Activated naive CD8-positive, alpha-beta T cell treated with anti-CD3 and anti-CD28 coated beads, Interleukin-2, amount 10 ng/mL, durations not matched to agents 7 days and 5 days (primary cell): ENCODE measurements around the gene DEFB113. TPM values are rescaled to one million over a fixed set of nuclear protein-coding genes. Genes with fewer than 3 reads are reported as not detected.
A peak's percentile ranks its signal among the peaks of the same experiment; 100 is the strongest.

Source experiments
- ATAC-seq: fragments of 150-1000 bp; cut with Tn5 transposase; one replicate; pipeline ENCODE4 v1.10.0; 2021; ENCODE audit warnings: low read depth, moderate library complexity
- POLR2A ChIA-PET: fragments of 350-600 bp; sonication (Branson Sonifier 250); formaldehyde crosslinking; loops from one replicate; lab custom pipeline; 2021; ENCODE audit warnings: antibody characterized with exemption; lab: Charles Lee
- DNase-seq: peaks from one replicate; pipeline ENCODE4 v3.0.0; 2021
- H3K27ac Mint-ChIP-seq: one replicate; pipeline ENCODE4 v1.8.0; 2022; ENCODE audit warnings: mild to moderate bottlenecking, mixed read lengths
- H3K27me3 Mint-ChIP-seq: one replicate; pipeline ENCODE4 v1.8.0; 2022; ENCODE audit warnings: mild to moderate bottlenecking, moderate library complexity, mixed read lengths
- H3K36me3 Mint-ChIP-seq: one replicate; pipeline ENCODE4 v1.8.0; 2021; ENCODE audit warnings: mild to moderate bottlenecking, mixed read lengths
- H3K4me1 Mint-ChIP-seq: one replicate; pipeline ENCODE4 v1.8.0; 2021; ENCODE audit warnings: mixed read lengths
- H3K4me3 Mint-ChIP-seq: one replicate; pipeline ENCODE4 v1.8.0; 2022; ENCODE audit warnings: mild to moderate bottlenecking, moderate library complexity, mixed read lengths
- H3K9me3 Mint-ChIP-seq: one replicate; pipeline ENCODE4 v1.8.0; 2021; ENCODE audit warnings: mixed read lengths
- total RNA-seq, 2 experiments: library from RNA; stranded (reverse); gene quantifications; one replicate each; pipeline ENCODE4 v1.2.3, GENCODE V29; 2021

DEFB113 gene
- not detected for total RNA-seq

GRCh38 chr6:49969605-49970004 is at the start of gene DEFB113:
TSS of gene DEFB113 (minus strand) at chr6:49969625. CDS start at chr6:49969625, 0 bp downstream.
- Mint-ChIP-seq H3K36me3 (no peaks in the 10 kb centered on the region), H3K4me3 (no peak within 1 kb of the TSS), H3K27ac (no peak within 1 kb of the TSS), H3K27me3 (no peaks in the 10 kb centered on the region), H3K4me1 (no peaks in the 10 kb centered on the region), H3K9me3 (no peaks in the 10 kb centered on the region)
- DNase-seq (no peak), ATAC-seq (no peak)
- POLR2A ChIA-PET, result no interaction called here

- ATAC-seq (no peak), DNase-seq (no peak)
- H3K4me1 Mint-ChIP-seq, result no peaks in the 10 kb centered on the region
- no peaks in the 10 kb centered on the region for H3K9me3 Mint-ChIP-seq
- H3K4me3 Mint-ChIP-seq, result no peak overlapping the region
- H3K27me3 Mint-ChIP-seq, result no peaks in the 10 kb centered on the region
- H3K27ac Mint-ChIP-seq, result no peak overlapping the region
- POLR2A ChIA-PET, result no interaction called here
- no peaks in the 10 kb centered on the region for H3K36me3 Mint-ChIP-seq
Observed at GRCh38 chr6:50007819-50008218, 38.4 kb upstream of the DEFB113 start.

GRCh38 chr6:50003139-50003538 is 33.7 kb upstream of the DEFB113 start:
- H3K9me3 Mint-ChIP-seq, result no peaks in the 10 kb centered on the region
- POLR2A ChIA-PET, result no interaction called here
- no peaks in the 10 kb centered on the region for H3K27me3 Mint-ChIP-seq
- ATAC-seq, result no peak
- no peaks in the 10 kb centered on the region for H3K4me1 Mint-ChIP-seq
- no peak overlapping the region for H3K4me3 Mint-ChIP-seq
- H3K36me3 Mint-ChIP-seq, result no peaks in the 10 kb centered on the region
- no peak overlapping the region for H3K27ac Mint-ChIP-seq
- DNase-seq, result no peak

GRCh38 chr6:49995278-49995677 is 25.9 kb upstream of the DEFB113 start:
- no peak for DNase-seq
- H3K27ac Mint-ChIP-seq, result no peak overlapping the region

GRCh38 chr6:49988900-49989299 is 19.5 kb upstream of the DEFB113 start:
- no peak overlapping the region for H3K27ac Mint-ChIP-seq
- no peaks in the 10 kb centered on the region for H3K4me1 Mint-ChIP-seq
- no peak overlapping the region for H3K4me3 Mint-ChIP-seq
- H3K9me3 Mint-ChIP-seq, result no peaks in the 10 kb centered on the region
- ATAC-seq (no peak), DNase-seq (no peak)
- H3K27me3 Mint-ChIP-seq, result no peaks in the 10 kb centered on the region
- POLR2A ChIA-PET, result no interaction called here
- H3K36me3 Mint-ChIP-seq, result no peaks in the 10 kb centered on the region

More at GRCh38 chr6:49995278-49995677, 25.9 kb upstream of the DEFB113 start:
- no peaks in the 10 kb centered on the region for H3K36me3 Mint-ChIP-seq
- no peak overlapping the region for H3K4me3 Mint-ChIP-seq
- ATAC-seq, result no peak
- no peaks in the 10 kb centered on the region for H3K4me1 Mint-ChIP-seq
- POLR2A ChIA-PET, result no interaction called here
- H3K9me3 Mint-ChIP-seq, result no peaks in the 10 kb centered on the region
- H3K27me3 Mint-ChIP-seq, result no peaks in the 10 kb centered on the region

GRCh38 chr6:49987749-49988148 is 18.3 kb upstream of the DEFB113 start:
- POLR2A ChIA-PET, result no interaction called here
- Mint-ChIP-seq H3K36me3 (no peaks in the 10 kb centered on the region), H3K9me3 (no peaks in the 10 kb centered on the region), H3K4me1 (no peaks in the 10 kb centered on the region), H3K4me3 (no peak overlapping the region), H3K27ac (no peak overlapping the region), H3K27me3 (no peaks in the 10 kb centered on the region)
- DNase-seq, result no peak
- ATAC-seq, result no peak

GRCh38 chr6:49986551-49986950 is 17.1 kb upstream of the DEFB113 start:
- Mint-ChIP-seq H3K4me1 (no peaks in the 10 kb centered on the region), H3K9me3 (no peaks in the 10 kb centered on the region), H3K4me3 (no peak overlapping the region), H3K27me3 (no peaks in the 10 kb centered on the region), H3K27ac (no peak overlapping the region), H3K36me3 (no peaks in the 10 kb centered on the region)
- ATAC-seq (no peak), DNase-seq (no peak)
- POLR2A ChIA-PET, result no interaction called here

- H3K36me3 Mint-ChIP-seq, result no peaks in the 10 kb centered on the region
- H3K4me1 Mint-ChIP-seq, result peaks cover 3% of the 10 kb centered on the region
- ATAC-seq (no peak), DNase-seq (no peak)
- no peak overlapping the region for H3K27ac Mint-ChIP-seq
- H3K27me3 Mint-ChIP-seq, result no peaks in the 10 kb centered on the region
- POLR2A ChIA-PET, result no interaction called here
- H3K4me3 Mint-ChIP-seq, result no peak overlapping the region
- H3K9me3 Mint-ChIP-seq, result no peaks in the 10 kb centered on the region
Observed at GRCh38 chr6:49982046-49982445, 12.6 kb upstream of the DEFB113 start.

GRCh38 chr6:49980898-49981297 is 11.5 kb upstream of the DEFB113 start:
- POLR2A ChIA-PET, result no interaction called here
- Mint-ChIP-seq H3K9me3 (no peaks in the 10 kb centered on the region), H3K4me1 (peaks cover 3% of the 10 kb centered on the region), H3K27me3 (no peaks in the 10 kb centered on the region), H3K36me3 (no peaks in the 10 kb centered on the region), H3K27ac (no peak overlapping the region), H3K4me3 (no peak overlapping the region)
- ATAC-seq (no peak), DNase-seq (no peak)

- DNase-seq, result no peak
Observed at GRCh38 chr6:49979584-49979983, 10.2 kb upstream of the DEFB113 start.

GRCh38 chr6:49978332-49979226 is 9.2 kb upstream of the DEFB113 start:
- Mint-ChIP-seq H3K9me3 (no peaks in the 10 kb centered on the region), H3K36me3 (no peaks in the 10 kb centered on the region), H3K4me1 (peaks cover 3% of the 10 kb centered on the region), H3K4me3 (peak overlapping the region; percentile 69), H3K27ac (no peak overlapping the region), H3K27me3 (no peaks in the 10 kb centered on the region)
- POLR2A ChIA-PET, result no interaction called here
- DNase-seq (no peak), ATAC-seq (no peak)

More at GRCh38 chr6:49979584-49979983, 10.2 kb upstream of the DEFB113 start:
- Mint-ChIP-seq H3K9me3 (no peaks in the 10 kb centered on the region), H3K4me1 (peaks cover 3% of the 10 kb centered on the region), H3K27me3 (no peaks in the 10 kb centered on the region), H3K36me3 (no peaks in the 10 kb centered on the region), H3K27ac (no peak overlapping the region), H3K4me3 (no peak overlapping the region)
- ATAC-seq, result no peak
- POLR2A ChIA-PET, result interaction anchor here (0.6 kb wide), 1 partner anchor 18 kb away, joined by 4 read pairs; no protein-coding TSS in a partner anchor

- no peaks in the 10 kb centered on the region for H3K9me3 Mint-ChIP-seq
- no peaks in the 10 kb centered on the region for H3K36me3 Mint-ChIP-seq
- no peak overlapping the region for H3K4me3 Mint-ChIP-seq
Observed at GRCh38 chr6:49966823-49967222, 2.6 kb downstream of the DEFB113 start.

GRCh38 chr6:49966334-49966733 is 3.1 kb downstream of the DEFB113 start:
- POLR2A ChIA-PET, result no interaction called here
- Mint-ChIP-seq H3K4me3 (no peak overlapping the region), H3K27ac (no peak overlapping the region), H3K4me1 (no peaks in the 10 kb centered on the region), H3K9me3 (no peaks in the 10 kb centered on the region), H3K36me3 (no peaks in the 10 kb centered on the region), H3K27me3 (no peaks in the 10 kb centered on the region)
- ATAC-seq (no peak), DNase-seq (no peak)

More at GRCh38 chr6:49966823-49967222, 2.6 kb downstream of the DEFB113 start:
- no peak for ATAC-seq
- DNase-seq, result no peak
- H3K4me1 Mint-ChIP-seq, result no peaks in the 10 kb centered on the region
- POLR2A ChIA-PET, result no interaction called here
- no peaks in the 10 kb centered on the region for H3K27me3 Mint-ChIP-seq
- H3K27ac Mint-ChIP-seq, result no peak overlapping the region

- Mint-ChIP-seq H3K27ac (no peak within 1 kb of the TSS), H3K27me3 (no peaks in the 10 kb centered on the region), H3K4me3 (no peak within 1 kb of the TSS), H3K9me3 (no peaks in the 10 kb centered on the region), H3K36me3 (no peaks in the 10 kb centered on the region), H3K4me1 (no peaks in the 10 kb centered on the region)
- no peak for ATAC-seq
- POLR2A ChIA-PET, result no interaction called here
- DNase-seq, result no peak
Observed at GRCh38 chr6:49964064-49964463, 5.4 kb downstream of the DEFB113 start, which contains the start of gene DEFB114. TSS of gene DEFB114 (minus strand) at chr6:49964164. CDS start at chr6:49964105, 59 bp downstream.
